ENCODE data around the gene EIF4G2.

Gene EIF4G2

GRCh38 chr11:10777393-10777793, 31.3 kb downstream of the EIF4G2 start:
- DNase-seq (ENCODE audit: low read depth in 2 of 2): no peak

DNA sequence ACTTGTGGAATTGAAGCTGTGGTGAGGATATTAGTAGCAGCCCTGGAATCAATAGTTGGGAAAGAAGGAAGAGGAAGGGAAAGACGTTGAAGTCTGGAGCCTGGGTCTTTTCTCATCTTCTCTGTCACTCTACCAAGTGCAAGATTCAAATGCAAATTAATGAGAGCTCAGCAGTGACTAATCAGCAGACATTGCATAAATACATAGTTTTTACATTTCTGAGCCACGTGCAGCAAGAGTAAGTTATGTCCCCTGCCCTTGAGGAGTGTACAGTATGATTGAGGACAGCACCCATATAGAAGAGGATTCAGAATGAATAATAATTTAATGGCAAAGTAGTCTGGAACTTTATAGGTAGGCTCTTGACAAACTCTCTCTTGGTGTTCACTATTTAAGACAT, 33.9 kb downstream of the EIF4G2 start:
- DNase-seq (ENCODE audit: low read depth in 2 of 2): no peak

- no peak for DNase-seq (ENCODE audit: low read depth in 2 of 2)
Measured at GRCh38 chr11:10771457-10771856, 37.3 kb downstream of the EIF4G2 start.

GRCh38 chr11:10770626-10771254, 38.0 kb downstream of the EIF4G2 start:
- DNase-seq (ENCODE audit: low read depth in 2 of 2): no peak

DNA sequence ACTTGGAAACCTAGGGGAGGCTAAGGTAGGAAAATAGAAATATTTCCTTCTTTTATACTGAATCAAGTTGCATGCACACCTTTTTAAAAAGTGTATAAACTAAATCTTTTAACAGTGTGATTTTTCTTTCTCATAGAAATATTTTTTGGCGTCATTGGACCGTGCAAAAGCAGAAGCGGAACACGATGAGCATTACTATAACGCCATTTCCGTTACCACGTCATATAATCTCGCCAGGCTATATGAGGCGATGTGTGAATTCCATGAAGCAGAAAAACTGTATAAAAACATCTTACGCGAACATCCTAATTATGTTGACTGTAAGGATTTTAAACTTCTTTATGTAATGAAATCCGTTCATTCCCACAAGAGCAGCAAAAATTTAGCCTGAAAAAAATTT, 44.3 kb downstream of the EIF4G2 start:
- DNase-seq (ENCODE audit: low read depth in 2 of 2): no peak

- DNase-seq (ENCODE audit: low read depth in 2 of 2): no peak
Measured at GRCh38 chr11:10763766-10764165, 45.0 kb downstream of the EIF4G2 start.

GRCh38 chr11:10762913-10763421, 45.8 kb downstream of the EIF4G2 start:
- DNase-seq (ENCODE audit: low read depth in 2 of 2): no peak

GRCh38 chr11:10762185-10762584, 46.5 kb downstream of the EIF4G2 start:
- DNase-seq (ENCODE audit: low read depth in 2 of 2): no peak

DNA sequence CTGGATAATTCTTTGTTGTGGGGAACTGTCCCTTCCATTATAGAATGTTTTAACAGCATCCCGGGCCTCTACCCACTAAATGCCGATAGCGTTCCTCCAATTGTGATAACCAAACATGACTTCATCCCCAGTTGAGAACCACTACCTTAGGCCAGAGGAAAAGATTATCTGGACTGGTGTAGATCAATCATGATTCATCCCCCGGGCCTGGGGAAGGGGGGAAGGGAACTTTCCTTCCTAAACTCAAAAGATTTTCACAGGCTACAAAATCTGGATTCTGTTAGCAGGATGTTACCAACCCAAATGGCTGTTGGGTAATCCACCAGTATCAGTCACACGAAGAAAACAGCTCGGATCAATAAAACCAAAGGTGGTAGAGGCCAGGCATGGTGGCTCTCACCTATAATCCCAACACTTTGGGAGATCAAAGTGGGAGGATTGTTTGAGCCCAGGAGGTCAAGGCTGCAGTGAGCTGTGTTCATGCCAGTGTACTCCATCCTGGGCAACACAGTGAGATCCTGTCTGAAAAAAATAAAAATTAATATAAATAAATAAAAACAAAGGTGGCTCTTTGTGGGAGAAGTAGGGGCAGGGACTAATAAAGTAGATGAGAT, 47.5 kb downstream of the EIF4G2 start:
- DNase-seq (ENCODE audit: low read depth in 2 of 2): no peak

DNA sequence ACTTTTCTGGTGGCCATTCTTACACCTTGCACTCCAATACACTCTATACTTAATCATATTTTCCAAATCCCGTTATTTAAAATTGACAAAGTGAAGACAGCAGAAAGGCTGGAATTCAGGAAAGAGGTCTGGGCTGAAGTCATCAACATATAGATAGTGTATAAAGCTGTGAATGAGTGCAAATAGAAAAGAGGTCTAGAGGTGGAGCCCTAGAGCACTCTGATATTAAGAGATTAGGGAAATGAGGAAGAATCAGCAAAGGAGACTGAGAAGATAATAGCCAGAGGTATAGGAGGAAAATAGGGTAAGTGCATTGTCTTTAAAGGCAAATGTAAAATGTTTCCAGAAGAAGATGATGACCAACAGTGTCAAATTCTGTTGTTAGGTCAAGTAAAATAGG, 49.8 kb downstream of the EIF4G2 start:
- no peak for DNase-seq (ENCODE audit: low read depth in 2 of 2)

DNA sequence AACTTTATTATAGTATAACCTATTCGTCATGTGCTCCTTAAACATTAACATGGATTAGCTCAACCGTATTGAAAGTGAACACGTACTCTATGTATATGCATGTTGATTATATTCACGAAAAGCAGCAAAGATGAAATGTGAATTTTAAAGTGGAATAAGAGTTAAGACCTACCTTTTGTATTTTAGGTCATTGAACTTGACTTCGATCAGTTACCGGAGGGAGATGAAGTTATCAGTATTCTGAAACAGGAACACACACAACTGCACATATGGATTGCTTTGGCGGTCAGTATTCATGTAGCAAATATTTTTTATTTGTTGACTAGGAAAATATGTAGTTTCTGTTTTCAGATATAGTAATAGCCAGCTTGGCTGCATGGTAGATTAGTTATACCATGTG, 56.2 kb downstream of the EIF4G2 start:
- no peak for DNase-seq (ENCODE audit: low read depth in 2 of 2)

GRCh38 chr11:10752061-10752460, 56.7 kb downstream of the EIF4G2 start:
- no peak for DNase-seq (ENCODE audit: low read depth in 2 of 2)

- no peak for DNase-seq (ENCODE audit: low read depth in 2 of 2)
Measured at GRCh38 chr11:10751581-10751940, 57.2 kb downstream of the EIF4G2 start.

- DNase-seq (ENCODE audit: low read depth in 2 of 2): peak; percentile 70 to 85
Measured at GRCh38 chr11:10750838-10751580, 57.7 kb downstream of the EIF4G2 start, which contains the start of gene CTR9. TSS of gene CTR9 (plus strand) at chr11:10751246. CDS start at chr11:10751413, 167 bp downstream.

- no peak for DNase-seq (ENCODE audit: low read depth in 2 of 2)
Measured at GRCh38 chr11:10749476-10749875, 59.2 kb downstream of the EIF4G2 start.

DNA sequence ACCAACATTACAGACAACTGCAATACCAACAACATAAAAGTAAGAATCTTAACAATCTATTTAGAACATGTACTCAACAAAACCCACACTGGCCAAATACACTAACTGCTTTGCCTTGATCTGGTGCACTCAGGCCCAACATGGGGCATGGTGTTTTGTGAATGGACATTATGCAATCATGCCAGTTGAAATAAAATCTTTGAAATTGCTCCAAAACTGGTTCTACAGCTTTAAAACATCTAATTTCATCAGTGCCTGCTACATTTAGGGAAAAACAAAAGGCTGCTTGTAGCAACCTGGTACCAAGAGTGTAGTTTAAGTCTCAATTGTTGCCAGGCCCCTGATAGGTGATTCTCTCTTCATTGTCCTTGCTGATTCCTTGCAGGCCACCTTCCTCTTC, 61.0 kb downstream of the EIF4G2 start:
- no peak for DNase-seq (ENCODE audit: low read depth in 2 of 2)

All from stimulated activated CD4-positive, alpha-beta T cell treated with anti-CD3 and anti-CD28 coated beads, Interleukin-1b, Interleukin-23, amount 100 ng/mL, for 1 hour (primary cell).